PC-3 (cell line): ENCODE results near the gene ZNF488.

Experiments
- CTCF ChIP-seq: fragments of 300-600 bp; sonication (generic); conservative IDR thresholded peaks from 2 replicates; pipeline ENCODE4 v1.5.1; 2017; ENCODE audit warnings: antibody characterized with exemption, low read depth, mild to moderate bottlenecking, low read length
- EZH2phosphoT487 ChIP-seq: fragments of 300-600 bp; sonication (generic); IDR thresholded peaks from 2 replicates; pipeline ENCODE4 v1.6.1; 2018; ENCODE audit warnings: mild to moderate bottlenecking, antibody characterized with exemption, low read length, borderline replicate concordance

DNA sequence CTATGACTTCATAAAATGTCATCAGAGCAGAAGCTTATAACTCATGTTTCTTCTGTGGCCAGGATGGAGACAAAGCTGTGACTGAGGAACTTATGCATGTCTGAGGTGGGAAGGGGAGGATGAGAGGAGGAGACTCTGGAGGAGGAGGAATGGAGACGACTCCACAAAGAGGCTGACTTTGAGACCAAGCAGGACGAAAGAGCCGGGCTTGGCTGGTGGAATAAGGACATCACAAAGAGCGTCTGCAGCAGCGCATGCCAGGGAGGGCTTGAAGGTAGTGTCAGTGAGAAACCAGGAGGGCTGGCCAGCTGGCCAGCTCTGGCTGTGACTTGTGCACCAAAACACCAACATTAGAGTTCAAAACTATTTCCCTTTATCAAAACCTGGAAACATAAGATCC is 68.0 kb downstream of the ZNF488 start:
- TF ChIP-seq CTCF (no peak), EZH2phosphoT487 (no peak)
